MG63 (cell line): ENCODE measurements around the gene ZNF335. TPM values are rescaled to one million over a fixed set of nuclear protein-coding genes. Genes with fewer than 3 reads are reported as not detected.
A peak's percentile ranks its signal among the peaks of the same experiment; 100 is the strongest.
"Not testable (repeated sequence)": the region's sequence is repeated elsewhere in the genome, so short reads cannot be mapped to it uniquely, and the experiment has no call there.

ENCODE experiments used
- DNase-seq: peaks from one replicate; pipeline ENCODE4 v3.0.0-alpha.2; 2020
- H3K27me3 ChIP-seq: fragments of 250-450 bp; sonication (Bioruptor Pico); 2 replicates; pipeline ENCODE4 v1.5.1; 2020; ENCODE audit warnings: mild to moderate bottlenecking, moderate library complexity
- H3K36me3 ChIP-seq: fragments of 250-450 bp; sonication (Bioruptor Pico); 2 replicates; pipeline ENCODE4 v1.5.1; 2020; ENCODE audit warnings: mild to moderate bottlenecking, moderate library complexity
- H3K4me3 ChIP-seq: fragments of 250-450 bp; sonication (Bioruptor Pico); 2 replicates; pipeline ENCODE4 v1.5.1; 2020; ENCODE audit warnings: mild to moderate bottlenecking, moderate library complexity
- H3K9me3 ChIP-seq: fragments of 250-450 bp; sonication (Bioruptor Pico); 2 replicates; pipeline ENCODE4 v1.5.1; 2020; ENCODE audit warnings: mild to moderate bottlenecking, moderate library complexity
- total RNA-seq: library from RNA; depleted of rRNA; stranded (reverse); fragments of >200 nt; shearing (Covaris generic); gene quantifications from 2 replicates; pipeline ENCODE4 v1.2.3, GENCODE V29; 2014; ENCODE audit warnings: low replicate concordance

The ZNF335 gene
- total RNA-seq, 1 experiment from 2014 or later: 8.7 TPM

DNA sequence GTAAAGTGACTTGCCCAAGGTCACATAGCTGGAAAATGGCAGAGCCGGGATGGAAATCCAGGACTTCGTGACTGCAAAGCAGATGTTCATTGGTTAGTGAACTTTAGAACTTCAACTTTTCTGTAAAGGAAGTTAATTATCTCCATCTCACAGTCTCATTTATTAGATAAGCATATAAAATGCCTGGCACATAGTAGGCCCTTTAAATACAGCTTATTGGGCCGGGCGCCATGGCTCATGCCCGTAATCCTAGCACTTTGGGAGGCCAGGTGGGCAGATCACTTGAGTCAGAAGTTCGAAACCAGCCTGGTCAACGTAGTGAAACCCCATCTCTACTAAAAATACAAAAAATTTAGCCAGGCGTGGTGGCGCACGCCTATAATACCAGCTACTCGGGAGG is 35.0 kb upstream of the ZNF335 start:
- H3K36me3 ChIP-seq: no peaks in the 10 kb centered on the region
- DNase-seq: no peak
- H3K4me3 ChIP-seq: no peak overlapping the region
- no peaks in the 10 kb centered on the region for H3K9me3 ChIP-seq
- H3K27me3 ChIP-seq: peaks cover 17% of the 10 kb centered on the region

DNA sequence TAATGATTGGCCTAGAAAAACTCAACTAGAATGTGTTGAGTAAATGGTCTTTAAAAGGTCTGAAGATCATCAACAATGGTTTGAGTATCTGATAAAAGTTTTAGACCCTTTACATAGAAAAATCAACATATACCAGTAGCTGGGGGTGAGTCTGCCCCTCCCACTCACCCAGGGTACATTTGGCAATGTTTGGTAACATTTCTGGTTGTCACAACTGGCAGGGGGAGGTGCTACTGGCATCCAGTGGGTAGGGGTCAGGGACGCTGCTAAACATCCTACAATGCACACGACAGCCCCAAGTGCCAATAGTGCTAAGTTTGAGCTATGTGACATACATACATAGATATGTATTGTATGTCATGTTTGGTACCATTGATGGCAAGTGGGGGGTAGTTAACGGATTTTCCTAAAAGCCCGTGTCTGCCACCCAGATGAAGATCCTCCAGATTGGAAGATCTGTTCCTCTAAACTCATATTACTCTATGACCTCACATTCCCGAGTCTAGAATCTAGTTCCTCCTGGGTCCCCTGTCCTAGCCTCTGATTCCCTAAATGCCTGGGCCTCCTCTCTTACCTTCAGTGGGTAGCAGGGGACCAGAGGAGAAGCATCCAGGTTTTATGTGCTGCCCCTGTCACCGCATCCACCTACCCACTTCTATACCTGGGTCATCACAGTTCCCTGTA is 34.2 kb upstream of the ZNF335 start:
- Histone ChIP-seq H3K36me3 (no peaks in the 10 kb centered on the region), H3K27me3 (peaks cover 9% of the 10 kb centered on the region), H3K9me3 (no peaks in the 10 kb centered on the region), H3K4me3 (no peak overlapping the region)
- DNase-seq: no peak

DNA sequence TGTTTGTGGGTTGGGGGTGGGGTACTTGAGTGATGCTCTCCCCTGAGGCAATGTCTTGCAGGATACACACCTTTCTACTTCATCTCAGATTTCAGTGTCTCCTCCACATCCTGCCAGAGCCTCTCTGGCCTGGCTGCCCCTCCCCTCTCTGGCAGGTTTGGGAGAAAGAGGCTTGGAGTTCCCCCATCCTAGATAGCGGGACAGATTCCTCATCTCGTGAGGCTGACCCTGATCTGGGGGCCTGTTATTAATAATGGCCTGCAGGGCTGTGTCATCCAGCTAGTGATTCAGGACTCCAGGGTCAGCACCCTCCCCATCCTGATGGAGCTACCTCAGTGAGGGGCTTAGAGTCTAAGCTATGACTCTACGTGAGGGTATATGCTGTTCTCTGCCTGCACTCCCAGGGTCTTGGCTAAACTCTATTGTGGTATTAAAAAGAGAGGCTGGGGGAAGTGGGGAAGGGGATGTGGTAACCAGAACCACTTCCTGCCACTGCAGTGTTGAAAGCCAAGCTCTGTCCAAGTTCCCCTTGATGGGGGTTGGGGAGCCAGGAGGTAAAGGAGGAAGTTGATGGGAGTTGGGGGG is 33.0 kb upstream of the ZNF335 start:
- no peak overlapping the region for H3K4me3 ChIP-seq
- no peaks in the 10 kb centered on the region; the same call in 1 of the 2 replicates for H3K27me3 ChIP-seq
- no peaks in the 10 kb centered on the region for H3K36me3 ChIP-seq
- no peaks in the 10 kb centered on the region for H3K9me3 ChIP-seq
- DNase-seq: no peak

DNA sequence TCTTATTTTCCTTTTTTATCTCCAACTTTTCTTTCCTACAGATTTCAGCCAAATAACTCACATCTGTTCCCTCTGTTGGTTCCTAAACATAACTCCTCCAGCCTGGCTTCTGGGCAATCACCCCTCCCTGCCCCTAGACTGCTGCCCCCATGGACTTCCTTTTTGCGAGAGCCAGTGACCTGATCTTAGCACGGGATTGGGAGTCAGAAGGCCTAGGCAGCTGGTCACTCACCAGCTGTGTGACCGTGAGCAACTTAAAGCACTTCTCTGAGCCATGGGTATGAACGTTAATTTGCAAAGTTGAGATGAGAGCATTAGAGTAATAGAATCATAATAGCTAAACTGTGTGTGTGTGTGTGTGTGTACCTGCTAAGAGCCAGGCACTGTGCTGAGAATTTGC is 32.2 kb upstream of the ZNF335 start:
- Histone ChIP-seq H3K27me3 (0 out of 2 replicates have a peak, but pooled peaks cover 1% of the 10 kb centered on the region), H3K36me3 (no peaks in the 10 kb centered on the region), H3K4me3 (no peak overlapping the region), H3K9me3 (no peaks in the 10 kb centered on the region)
- DNase-seq: no peak

DNA sequence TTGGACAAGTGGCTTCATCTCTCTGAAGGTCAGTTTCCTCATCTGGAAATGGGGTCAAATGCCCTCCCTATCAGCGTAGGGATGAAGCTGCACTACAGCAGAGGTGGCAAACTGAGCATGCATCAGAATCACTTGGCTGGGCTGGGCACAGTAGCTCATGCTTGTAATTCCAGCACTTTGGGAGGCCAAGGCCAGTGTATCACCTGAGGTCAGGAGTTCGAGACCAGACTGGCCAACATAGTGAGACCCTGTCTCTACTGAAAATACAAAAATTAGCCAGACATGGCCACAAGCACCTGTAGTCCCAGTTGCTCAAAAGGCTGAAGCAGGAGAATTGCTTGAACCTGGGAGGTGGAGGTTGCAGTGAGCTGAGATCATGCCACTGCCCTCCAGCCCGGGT is 30.0 kb upstream of the ZNF335 start:
- DNase-seq: no peak
- H3K36me3 ChIP-seq: no peaks in the 10 kb centered on the region
- H3K27me3 ChIP-seq: 0 out of 2 replicates have a peak, but pooled peaks cover 2% of the 10 kb centered on the region
- H3K4me3 ChIP-seq: no peak overlapping the region
- H3K9me3 ChIP-seq: no peaks in the 10 kb centered on the region

DNA sequence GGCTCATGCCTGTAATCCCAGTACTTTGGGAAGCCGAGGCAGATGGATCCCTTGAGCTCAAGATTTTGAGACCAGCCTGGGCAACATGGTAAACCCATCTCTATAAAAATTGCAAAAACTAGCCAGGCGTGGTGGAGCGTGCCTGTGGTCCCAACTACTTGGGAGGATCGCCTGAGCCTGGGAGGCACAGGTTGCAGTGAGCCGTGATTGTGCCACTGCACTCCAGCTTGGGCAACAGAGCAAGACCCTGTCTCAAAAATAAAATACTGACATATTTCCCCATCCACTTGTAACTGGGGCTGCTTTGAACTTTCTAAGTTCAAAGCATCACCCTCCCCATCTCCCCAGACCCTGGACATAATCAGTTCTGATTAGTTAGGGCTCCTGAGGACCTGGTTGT is 29.5 kb upstream of the ZNF335 start:
- no peak overlapping the region for H3K4me3 ChIP-seq
- H3K27me3 ChIP-seq: 0 out of 2 replicates have a peak, but pooled peaks cover 2% of the 10 kb centered on the region
- H3K36me3 ChIP-seq: no peaks in the 10 kb centered on the region
- DNase-seq: no peak
- no peaks in the 10 kb centered on the region for H3K9me3 ChIP-seq

DNA sequence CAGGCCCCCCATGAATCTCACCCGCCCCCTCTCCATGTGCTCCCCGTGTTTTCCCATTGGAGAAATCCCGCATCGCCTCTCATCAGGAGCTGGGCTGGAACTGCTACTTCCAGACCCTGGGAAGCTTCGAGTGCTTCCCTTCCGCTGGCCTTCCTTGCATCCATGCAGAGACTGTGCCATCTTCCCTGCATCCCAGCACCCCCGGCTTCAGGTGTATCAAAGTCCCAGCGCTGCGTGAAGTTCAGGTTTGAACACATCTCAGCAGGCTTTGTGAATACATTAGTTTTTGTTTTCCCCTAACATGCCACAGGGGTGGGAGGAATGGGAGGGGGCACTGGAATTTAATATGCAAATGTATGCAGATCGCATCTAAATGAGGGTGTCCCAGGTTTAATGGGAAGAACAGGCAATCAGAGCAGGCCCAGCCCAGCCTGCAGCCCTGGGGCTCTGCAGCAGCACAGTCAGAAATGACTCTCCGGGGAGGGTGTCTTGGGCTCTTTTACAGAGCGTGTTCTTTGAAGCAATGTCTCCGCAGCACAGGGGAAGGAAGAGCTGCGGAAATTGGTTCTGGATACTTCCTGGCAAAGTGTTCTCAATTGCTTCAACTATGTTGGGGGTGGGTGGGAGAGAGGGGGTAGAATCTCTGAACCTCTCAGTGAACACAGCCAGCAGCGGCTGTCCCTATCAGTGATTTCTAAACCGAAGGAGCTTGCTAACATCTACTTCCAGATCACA is 28.4 kb upstream of the ZNF335 start:
- Histone ChIP-seq H3K9me3 (no peaks in the 10 kb centered on the region), H3K4me3 (no peak overlapping the region), H3K27me3 (0 out of 2 replicates have a peak, but pooled peaks cover 2% of the 10 kb centered on the region), H3K36me3 (no peaks in the 10 kb centered on the region)
- no peak for DNase-seq

DNA sequence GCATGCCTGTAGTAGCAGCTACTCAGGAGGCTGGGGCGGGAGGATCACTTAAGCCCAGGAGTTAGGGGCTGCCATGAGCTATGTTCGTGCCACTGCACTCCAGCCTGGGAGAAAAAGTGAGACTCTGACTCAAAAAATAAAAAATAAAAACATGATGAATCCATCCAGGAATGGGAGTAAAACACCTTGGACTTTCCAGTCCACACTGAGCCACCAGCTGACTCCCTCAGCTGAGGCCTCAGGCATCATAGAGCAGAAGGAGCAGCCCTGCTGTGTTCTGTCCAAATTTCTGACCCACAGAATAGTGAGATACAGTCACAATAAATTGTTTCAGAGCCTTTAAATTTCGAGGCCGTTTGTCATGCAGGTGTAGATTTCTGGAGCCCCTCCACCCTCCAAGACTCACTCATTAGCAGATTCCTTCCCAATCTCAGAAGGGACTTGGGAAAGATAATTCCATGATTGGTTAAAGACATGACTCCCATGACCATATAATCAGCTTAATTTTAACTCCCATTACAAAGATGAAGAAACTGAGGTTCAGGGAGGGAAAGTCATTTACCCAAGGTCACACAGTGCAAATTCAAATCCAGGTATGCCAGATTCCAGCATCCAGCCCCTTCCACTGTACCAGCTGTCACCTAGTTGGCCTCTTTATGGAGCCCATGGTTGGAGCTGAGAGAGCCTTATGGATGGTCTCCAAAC is 27.7 kb upstream of the ZNF335 start:
- no peaks in the 10 kb centered on the region for H3K36me3 ChIP-seq
- 0 out of 2 replicates have a peak, but pooled peaks cover 2% of the 10 kb centered on the region for H3K27me3 ChIP-seq
- H3K4me3 ChIP-seq: no peak overlapping the region
- no peaks in the 10 kb centered on the region for H3K9me3 ChIP-seq
- no peak for DNase-seq

DNA sequence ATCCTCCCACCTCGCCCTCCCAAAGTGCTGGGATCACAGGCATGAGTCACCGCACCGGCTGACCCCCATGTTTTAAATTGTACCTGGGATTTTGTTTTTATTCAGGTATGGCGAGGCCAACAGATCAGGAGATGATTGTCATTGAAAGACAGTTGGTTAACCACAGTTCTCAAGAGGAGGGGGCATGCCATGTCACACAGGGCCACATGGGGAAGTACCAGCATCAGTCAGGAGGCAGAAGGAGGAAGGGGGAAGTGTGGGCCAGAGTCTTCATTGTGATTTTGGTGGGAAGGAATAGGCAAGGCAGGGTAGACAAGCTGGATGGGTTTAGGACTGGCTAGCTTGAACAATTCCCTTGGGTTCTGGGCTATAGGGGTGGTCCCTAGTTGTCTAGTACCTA is 26.8 kb upstream of the ZNF335 start:
- no peaks in the 10 kb centered on the region for H3K9me3 ChIP-seq
- no peaks in the 10 kb centered on the region for H3K36me3 ChIP-seq
- H3K4me3 ChIP-seq: no peak overlapping the region
- no peak for DNase-seq
- 0 out of 2 replicates have a peak, but pooled peaks cover 2% of the 10 kb centered on the region for H3K27me3 ChIP-seq

DNA sequence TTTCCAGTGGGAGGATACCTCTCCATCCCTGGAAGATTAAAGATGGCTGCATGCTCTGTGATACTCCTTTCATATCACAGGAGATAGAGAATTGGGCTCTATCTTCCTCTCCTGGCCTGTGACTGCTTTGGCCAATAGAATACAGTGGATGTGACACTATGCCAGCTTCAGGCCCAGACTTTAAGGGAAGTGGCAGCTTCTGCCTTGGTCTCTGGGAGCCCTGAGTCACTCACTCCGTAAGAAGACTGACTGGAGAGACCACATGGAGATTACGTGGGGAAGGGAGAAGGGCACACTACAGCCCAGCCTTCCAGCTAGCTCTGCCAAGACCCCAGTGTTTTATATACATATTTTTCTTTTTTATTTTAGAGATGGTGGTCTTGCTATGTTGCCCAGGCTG is 26.3 kb upstream of the ZNF335 start:
- Histone ChIP-seq H3K4me3 (no peak overlapping the region), H3K27me3 (0 out of 2 replicates have a peak, but pooled peaks cover 2% of the 10 kb centered on the region), H3K36me3 (no peaks in the 10 kb centered on the region), H3K9me3 (no peaks in the 10 kb centered on the region)
- DNase-seq: no peak

DNA sequence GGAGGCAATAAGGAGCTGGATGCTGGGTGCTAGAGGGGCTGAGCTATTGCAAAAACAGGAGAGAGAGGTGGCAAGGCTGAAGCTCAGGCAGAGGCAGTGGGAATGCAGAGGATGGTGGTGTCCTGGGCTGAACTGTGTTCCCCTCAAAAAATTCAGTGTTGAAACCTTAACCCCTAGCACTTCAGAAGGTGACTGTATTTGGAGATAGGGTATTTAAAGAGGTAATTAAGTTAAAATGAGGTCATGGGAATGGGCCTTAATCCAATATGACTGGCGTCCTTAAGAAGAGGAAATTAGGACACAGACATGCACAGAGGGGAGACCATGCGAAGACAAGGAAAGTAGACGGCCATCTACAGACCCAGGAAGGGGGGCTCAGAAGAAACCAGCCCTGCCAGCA is 25.2 kb upstream of the ZNF335 start:
- Histone ChIP-seq H3K9me3 (no peaks in the 10 kb centered on the region), H3K27me3 (0 out of 2 replicates have a peak, but pooled peaks cover 2% of the 10 kb centered on the region), H3K36me3 (no peaks in the 10 kb centered on the region), H3K4me3 (no peak overlapping the region)
- no peak for DNase-seq

DNA sequence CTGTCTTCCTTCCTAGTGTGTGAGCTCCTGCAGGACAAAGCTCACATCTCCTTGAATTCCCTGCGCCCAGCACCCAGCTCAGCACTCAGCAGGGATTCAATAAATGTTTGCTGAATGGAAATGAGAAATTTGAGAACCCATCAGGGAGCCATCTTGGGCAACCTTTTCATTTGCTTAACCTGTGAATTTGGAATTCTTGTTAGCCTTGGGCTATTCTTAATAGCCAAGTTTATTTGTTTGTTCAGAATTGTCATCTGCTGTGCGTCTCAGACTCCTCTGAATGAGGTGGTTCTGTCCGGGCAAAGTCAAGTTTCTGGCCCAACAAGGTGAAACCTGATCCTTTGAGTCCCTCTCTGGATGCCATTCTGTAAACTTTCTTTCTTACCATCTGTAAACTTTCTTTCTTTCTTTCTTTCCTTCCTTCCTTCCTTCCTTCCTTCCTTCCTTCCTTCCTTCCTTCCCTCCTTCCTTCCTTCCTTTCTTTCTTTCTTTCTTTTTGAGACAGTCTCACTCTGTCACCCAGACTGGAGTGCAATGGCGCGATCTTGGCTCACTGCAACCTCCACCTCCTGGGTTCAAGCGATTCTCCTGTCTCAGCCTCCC is 23.6 kb upstream of the ZNF335 start:
- not testable (repeated sequence) for H3K36me3 ChIP-seq

DNA sequence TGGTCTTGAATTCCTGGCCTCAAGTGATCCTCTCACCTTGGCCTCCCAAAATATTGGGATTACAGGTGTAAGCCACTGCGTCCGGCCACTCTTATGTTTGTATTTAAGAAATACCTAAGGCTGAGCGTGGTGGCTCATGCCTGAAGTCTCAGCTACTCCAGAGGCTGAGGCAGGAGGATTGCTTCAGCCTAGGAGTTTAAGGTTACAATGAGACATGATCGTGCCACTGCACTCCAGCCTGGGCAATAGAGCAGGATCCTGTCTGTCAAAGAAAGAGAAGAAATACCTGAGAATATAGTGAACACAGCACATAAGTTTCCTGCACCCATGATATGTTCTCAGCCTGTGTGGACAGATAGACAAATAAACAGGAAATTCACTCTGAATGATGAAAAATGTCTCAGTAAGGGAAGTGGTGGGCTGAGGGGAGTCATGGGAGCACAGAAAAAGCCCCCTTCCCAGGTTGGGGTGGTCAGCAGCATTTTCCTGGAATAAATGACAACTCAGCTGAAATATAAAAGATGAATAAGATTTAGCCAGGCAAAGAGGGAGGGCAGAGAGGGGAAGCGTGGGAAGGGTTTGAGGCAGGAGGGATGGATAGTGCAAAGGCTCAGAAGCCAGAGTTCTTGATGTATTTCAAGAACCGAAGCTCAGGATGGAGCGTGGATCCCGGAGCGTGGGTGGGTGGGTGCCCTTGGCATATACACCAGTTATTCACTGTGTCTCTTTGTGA is 22.9 kb upstream of the ZNF335 start:
- Histone ChIP-seq H3K27me3 (0 out of 2 replicates have a peak, but pooled peaks cover 2% of the 10 kb centered on the region), H3K9me3 (no peaks in the 10 kb centered on the region), H3K36me3 (no peaks in the 10 kb centered on the region), H3K4me3 (no peak overlapping the region)
- DNase-seq: no peak

More for the DNA sequence above, 23.6 kb upstream of the ZNF335 start:
- DNase-seq, H3K9me3 ChIP-seq, H3K4me3 ChIP-seq, H3K27me3 ChIP-seq: not testable (repeated sequence)

DNA sequence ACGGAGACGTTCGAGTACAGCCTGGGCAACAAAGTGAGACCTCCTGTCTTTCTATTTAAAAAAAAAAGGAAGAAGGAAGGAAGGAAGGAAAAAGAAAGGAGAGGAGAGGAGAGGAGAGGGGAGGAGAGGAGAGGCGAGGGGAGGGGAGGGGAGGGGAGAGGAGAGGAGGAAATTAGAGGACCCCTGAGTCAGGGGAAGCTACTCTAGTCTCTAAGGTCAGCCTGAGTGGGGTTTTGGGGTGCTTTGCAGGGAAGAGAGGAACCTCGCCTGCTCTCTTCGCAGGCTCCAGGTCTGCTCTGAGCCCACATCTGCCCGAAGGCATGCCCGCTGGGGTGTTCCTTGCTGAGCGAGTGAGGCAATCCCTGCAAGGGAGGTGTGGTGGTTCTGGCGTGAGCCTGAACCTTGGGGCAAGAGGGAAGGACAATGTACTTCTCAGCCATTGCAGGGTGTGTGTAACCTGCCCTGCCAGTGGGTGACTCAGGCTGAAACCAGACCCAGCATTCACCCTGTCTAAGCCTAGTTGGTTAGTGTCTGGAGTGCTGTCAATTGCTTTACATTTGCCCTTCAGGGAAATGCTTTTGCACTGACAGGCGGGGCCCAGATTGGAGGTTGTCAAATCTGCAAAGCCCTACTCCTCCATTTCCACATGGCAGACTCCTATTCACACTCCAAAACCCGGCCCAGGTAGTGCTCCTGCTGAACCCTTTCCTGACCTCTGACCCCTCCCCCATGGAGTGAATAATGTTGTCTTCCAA is 21.4 kb upstream of the ZNF335 start:
- Histone ChIP-seq H3K9me3 (no peaks in the 10 kb centered on the region), H3K27me3 (no peaks in the 10 kb centered on the region), H3K36me3 (no peaks in the 10 kb centered on the region), H3K4me3 (no peak overlapping the region)
- peak; percentile 92 for DNase-seq

DNA sequence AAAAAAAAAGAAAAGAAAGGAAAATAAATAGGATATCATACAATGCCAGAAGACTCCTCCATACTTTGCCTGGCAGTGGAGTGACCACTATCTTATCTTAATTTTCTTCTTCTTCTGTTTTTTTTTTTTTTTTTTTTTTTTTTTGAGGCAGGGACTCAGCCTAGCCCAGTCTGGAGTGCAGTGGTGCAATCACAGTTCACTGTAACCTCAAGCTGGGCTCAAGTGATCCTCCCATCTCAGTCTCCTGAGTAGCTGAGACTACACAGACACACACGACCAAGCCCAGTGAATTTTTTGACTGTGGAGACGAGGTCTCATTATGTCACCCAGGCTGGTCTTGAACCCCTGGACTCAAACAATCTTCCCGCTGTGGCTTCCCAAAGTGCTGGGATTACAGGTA is 19.6 kb upstream of the ZNF335 start:
- no peaks in the 10 kb centered on the region for H3K27me3 ChIP-seq
- no peak for DNase-seq

More for the DNA sequence above, 19.6 kb upstream of the ZNF335 start:
- no peaks in the 10 kb centered on the region for H3K9me3 ChIP-seq
- H3K36me3 ChIP-seq: no peaks in the 10 kb centered on the region
- no peak overlapping the region for H3K4me3 ChIP-seq
